ENCODE results near the gene TMEM178B.
"Not testable (repeated sequence)": the region's sequence is repeated elsewhere in the genome, so short reads cannot be mapped to it uniquely, and the experiment has no call there.

The TMEM178B gene

DNA sequence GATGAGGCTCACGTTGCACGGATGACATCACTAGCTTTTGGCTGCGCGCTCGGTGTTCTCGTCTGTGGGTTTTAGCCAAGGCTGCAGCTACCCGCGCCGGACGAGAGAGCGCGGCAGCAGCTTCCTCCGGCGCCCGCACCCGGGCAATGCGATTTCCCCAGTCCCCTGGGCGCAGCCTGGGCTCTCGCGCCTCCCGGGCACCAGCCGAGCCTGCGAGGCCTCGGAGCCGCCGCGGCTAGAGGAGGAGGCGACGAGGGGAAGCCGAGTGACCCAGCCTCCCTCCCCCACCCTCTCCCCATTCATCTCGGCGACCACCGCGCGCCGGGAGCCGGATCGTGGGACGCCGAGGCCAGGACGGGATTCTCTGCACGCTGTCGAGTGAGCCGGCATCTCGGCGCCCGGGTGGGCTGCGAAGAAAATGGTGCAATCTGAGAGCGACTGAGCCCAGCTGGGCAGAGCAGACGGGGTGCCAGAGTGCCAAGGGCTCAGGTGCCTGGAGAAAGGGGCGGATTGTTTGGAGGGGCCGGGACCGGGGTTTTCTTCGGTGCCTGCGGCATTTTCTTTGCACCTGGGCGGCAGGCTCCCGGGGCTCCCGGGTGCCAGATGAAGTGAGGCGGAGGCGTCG, 1.2 kb upstream of the TMEM178B start:
- DNase-seq, result peak; percentile 97
- in situ Hi-C loops (cut with HindIII; ENCODE audit: low pct_ligation_motif_present, low pct_unique_long_range_greater_than_20kb, low sequenced_read_pairs), result no loop called here

DNA sequence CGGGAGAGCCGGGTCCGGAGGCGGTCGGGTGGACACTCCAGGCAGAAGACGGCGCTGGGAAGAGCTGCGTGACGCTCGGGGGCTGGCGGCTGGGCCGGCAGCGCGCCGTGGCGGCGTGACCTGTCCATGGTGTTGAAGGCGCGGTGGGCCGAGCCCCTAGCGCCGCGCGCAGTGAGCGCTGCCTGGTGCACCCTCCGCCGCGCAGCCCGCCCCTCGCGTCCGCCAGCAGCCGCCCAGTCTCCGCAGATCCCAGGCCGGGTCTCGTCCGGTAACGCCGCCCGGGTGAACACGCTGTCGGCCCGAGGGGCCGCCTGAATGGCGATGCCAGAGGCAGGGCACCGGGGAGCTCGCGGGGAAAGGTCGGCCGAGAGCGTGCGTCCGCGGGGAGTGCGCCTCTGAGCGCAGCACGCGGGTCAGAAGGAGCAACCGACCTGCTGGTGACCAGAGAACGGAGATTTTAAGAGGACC, 657 bp upstream of the TMEM178B start:
- in situ Hi-C loops (cut with HindIII; ENCODE audit: low pct_ligation_motif_present, low pct_unique_long_range_greater_than_20kb, low sequenced_read_pairs), result no loop called here
- peak; percentile 86 for DNase-seq

DNA sequence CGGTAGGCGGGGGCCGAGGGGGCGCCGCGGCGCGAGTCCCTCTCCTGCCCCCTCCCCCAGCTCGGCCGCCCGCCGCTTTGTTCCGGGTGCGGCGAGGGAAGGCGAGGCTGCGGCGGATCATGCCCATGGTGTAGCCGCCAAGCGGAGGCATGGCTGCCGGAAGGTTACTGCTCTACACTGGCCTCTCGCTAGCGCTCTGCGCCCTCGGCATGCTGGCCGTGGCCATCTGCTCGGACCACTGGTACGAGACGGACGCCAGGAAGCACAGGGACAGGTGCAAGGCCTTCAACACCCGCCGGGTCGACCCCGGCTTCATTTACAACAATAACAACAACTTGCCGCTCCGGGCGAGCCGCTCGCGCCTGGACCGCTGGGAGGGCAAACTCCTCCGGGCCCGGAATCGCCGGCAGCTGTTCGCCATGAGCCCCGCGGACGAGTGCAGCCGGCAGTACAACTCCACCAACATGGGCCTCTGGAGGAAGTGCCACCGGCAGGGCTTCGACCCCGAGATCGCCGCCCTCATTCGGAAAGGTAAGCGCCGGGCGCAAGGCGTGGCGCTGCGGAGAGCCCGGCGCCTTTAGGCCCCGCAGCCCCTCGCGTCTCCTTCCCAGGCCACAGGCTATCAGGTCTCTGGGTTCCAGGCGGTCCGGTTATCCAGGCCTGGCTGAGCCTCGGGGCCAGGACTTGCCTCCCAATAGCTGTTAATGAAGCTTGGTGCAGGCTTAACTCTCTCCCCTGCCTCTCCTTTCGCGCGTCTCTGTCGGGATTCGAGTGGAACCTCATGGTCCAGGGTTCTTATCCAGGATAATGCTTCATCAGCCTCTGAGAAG, 513 bp downstream of the TMEM178B start:
- peak; percentile 53 for DNase-seq
- in situ Hi-C loops (cut with HindIII; ENCODE audit: low pct_ligation_motif_present, low pct_unique_long_range_greater_than_20kb, low sequenced_read_pairs), result no loop called here

DNA sequence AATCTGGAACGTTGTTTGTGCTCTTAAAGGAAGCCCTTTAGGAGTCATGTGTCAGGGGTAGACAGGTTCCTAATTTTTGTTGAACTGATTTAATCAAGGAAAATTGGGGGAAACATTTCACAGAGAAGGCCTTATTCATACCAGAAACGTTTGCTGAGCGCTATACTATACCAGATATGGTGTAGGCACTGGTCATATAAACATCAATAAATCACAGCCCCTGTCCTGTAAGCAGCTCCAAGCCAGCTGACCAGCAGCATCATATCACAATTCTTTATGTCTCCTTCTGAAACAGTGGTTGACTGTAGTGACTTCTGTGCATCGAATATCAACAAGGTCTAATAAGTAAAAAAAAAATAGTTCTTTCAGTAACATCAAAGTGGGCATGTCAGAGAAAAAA, 1.1 kb downstream of the TMEM178B start:
- in situ Hi-C loops (cut with HindIII; ENCODE audit: low pct_ligation_motif_present, low pct_unique_long_range_greater_than_20kb, low sequenced_read_pairs), result no loop called here
- peak; percentile 16 for DNase-seq

DNA sequence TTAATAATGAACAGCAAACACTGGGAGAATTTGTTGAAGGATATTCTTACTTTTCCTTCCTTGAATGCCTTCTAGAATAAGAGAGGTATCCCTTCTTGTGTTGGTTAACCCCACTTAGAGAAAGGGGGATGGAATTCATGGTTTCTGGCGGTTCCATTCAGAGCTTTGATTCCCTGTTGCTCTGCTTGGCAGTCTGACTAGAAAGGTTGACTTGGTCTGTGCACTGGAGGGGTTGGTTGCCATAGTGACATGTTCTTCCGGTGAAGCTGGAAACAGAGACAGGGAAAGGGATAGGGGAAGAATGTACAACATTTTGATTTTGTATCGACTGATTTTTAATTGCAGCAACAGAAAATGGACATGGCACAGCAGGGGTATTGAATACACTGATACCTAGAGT, 2.5 kb downstream of the TMEM178B start:
- DNase-seq, result peak; percentile 74
- in situ Hi-C loops (cut with HindIII; ENCODE audit: low pct_ligation_motif_present, low pct_unique_long_range_greater_than_20kb, low sequenced_read_pairs), result no loop called here

DNA sequence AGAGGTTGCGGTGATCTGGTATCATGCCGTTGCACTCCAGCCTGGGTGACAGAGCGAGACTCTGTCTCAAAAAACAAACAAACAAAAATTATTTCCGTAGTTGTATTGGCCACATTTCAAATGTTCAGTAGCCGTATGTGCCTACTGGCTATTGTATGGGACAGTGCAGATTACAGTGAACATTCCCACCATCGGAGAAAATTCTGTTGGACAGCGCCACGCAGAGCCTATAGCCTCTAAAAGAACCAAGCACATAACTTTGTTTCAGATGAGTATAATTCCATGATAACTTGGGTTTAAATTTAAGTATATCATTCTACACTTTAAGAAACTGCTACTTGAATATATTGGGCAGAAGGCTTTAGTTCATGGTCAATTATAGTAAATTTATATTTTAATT, 5.4 kb downstream of the TMEM178B start:
- in situ Hi-C loops (cut with HindIII; ENCODE audit: low pct_ligation_motif_present, low pct_unique_long_range_greater_than_20kb, low sequenced_read_pairs), result no loop called here
- DNase-seq, result no peak

DNA sequence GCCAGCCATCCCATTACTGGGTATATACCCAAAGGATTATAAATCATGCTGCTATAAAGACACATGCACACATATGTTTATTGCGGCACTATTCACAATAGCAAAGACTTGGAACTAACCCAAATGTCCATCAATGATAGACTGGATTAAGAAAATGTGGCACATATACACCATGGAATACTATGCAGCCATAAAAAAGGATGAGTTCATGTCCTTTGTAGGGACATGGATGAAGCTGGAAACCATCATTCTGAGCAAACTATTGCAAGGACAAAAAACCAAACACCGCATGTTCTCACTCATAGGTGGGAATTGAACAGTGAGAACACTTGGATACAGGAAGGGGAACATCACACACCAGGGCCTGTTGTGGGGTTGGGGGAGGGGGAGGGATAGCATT, 15.6 kb downstream of the TMEM178B start:
- in situ Hi-C loops (cut with HindIII; ENCODE audit: low pct_ligation_motif_present, low pct_unique_long_range_greater_than_20kb, low sequenced_read_pairs); DNase-seq: not testable (repeated sequence)

DNA sequence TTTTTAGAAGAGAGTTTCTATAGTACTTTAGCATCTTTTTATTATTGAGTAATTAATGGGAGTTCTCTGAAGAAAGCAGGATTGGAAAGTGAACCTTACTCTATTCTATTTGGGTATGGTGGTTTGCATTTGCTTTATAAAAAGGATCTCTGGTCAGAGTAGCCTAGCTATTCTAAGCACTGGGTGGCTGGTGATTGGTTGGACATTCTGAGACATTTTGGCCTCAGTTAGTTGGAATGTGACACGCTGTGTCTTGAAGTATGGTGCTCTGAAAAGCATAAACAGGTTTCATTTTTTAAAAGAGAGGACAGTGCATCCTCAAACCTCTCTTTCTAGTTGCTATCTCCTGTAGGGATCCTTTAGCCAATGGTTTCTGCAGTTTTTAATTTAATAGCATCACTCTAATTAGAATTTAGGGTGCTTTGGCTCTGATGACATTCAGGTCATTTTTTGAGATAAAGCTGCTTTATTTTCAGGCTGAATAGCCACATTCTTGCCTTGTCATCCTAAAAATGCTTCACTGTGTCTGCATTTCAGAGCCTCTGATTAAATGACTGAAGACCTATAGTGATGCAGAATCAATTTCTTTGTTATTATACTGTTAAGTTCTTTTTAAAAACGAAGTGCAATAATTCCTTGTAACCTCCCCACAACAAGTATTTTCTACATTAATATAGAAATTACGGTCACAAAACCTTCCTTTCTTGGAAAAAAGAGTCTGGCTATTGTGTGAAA, 20.6 kb downstream of the TMEM178B start:
- in situ Hi-C loops (cut with HindIII; ENCODE audit: low pct_ligation_motif_present, low pct_unique_long_range_greater_than_20kb, low sequenced_read_pairs), result no loop called here
- no peak for DNase-seq

DNA sequence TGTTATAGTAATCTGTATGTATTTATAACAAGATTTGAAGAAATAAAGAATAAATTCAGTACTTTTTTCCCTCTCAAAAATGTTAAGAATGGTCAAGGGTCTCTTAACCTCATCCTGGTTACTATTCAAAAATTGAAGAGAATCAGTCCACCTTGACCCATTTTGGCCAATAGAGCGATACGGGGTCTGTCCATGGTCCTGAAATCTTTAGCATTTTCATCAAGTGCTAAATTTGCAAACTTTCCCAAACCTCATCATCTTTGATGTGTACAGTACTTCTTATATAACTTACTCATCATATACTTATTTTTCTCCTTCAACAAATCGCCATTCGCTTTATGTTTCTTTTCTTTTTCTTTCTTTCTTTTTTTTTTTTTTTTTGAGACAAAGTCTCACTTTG, 23.6 kb downstream of the TMEM178B start:
- in situ Hi-C loops (cut with HindIII; ENCODE audit: low pct_ligation_motif_present, low pct_unique_long_range_greater_than_20kb, low sequenced_read_pairs), result no loop called here
- peak; percentile 55 for DNase-seq

DNA sequence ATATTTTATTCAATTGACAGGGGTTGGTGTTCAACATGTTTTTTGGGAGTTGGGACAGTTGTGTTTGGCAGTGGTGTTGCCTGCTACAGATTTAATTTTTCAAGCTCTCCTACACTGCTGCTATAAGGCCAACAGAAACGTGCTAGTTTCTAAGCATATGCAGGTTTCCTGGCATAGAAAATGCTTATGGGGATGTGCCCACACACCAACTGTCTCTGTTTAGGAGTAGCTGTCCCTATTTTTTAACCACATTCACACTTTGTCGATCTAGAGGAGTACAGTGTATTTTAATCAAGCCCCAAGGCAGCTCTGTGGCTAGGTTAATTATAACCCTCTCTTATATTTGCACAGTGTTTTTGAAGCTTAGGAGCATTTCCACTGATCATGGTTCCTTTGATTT, 28.6 kb downstream of the TMEM178B start:
- in situ Hi-C loops (cut with HindIII; ENCODE audit: low pct_ligation_motif_present, low pct_unique_long_range_greater_than_20kb, low sequenced_read_pairs), result no loop called here
- no peak for DNase-seq

DNA sequence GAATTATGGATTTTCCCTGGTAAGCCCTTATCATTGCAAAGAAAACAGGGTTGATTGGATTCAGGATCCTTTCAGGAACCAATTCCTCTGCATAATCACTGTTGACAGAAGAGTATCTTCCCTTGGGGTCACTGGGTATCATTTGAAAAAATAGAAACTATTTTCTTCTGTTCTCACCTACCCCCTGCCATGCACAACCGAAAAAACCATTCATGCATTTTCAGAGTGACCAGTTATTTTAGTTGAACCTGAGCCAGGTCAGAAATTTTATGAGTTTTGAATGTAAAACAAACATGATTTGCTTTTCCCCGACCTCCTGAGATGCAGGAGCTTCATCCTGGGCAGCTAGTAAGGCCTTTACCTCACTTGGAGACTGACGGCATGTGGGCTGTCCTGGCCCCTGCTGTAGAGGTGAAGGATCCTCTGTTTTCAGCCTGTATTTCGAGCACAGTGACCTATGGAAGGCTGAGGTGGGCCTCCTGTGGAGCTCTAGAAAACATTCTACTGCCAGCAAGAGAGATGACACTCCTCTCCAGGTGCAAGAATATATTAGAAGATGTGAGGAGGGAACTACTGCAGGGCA, 30.1 kb downstream of the TMEM178B start:
- in situ Hi-C loops (cut with HindIII; ENCODE audit: low pct_ligation_motif_present, low pct_unique_long_range_greater_than_20kb, low sequenced_read_pairs), result no loop called here
- DNase-seq, result no peak

DNA sequence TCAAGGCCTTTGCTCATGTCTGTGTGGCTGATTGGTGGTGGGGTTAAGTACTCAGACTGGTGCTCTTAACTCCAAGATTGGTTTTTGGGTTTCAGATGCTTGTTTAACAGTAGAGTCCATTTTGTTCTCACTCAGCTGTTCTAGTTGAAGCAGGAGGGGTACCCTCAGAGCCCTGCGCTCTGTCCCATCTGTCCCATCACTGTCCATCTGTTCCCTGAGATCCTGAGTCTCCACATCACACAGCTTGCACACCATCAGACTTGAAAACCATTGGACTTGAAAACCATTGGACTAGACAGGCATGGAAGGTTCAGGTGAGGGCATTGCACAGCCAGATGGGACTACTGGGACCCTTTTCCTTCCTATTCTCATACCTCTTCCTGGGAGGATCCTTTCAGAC, 39.3 kb downstream of the TMEM178B start:
- no peak for DNase-seq
- in situ Hi-C loops (cut with HindIII; ENCODE audit: low pct_ligation_motif_present, low pct_unique_long_range_greater_than_20kb, low sequenced_read_pairs), result no loop called here

DNA sequence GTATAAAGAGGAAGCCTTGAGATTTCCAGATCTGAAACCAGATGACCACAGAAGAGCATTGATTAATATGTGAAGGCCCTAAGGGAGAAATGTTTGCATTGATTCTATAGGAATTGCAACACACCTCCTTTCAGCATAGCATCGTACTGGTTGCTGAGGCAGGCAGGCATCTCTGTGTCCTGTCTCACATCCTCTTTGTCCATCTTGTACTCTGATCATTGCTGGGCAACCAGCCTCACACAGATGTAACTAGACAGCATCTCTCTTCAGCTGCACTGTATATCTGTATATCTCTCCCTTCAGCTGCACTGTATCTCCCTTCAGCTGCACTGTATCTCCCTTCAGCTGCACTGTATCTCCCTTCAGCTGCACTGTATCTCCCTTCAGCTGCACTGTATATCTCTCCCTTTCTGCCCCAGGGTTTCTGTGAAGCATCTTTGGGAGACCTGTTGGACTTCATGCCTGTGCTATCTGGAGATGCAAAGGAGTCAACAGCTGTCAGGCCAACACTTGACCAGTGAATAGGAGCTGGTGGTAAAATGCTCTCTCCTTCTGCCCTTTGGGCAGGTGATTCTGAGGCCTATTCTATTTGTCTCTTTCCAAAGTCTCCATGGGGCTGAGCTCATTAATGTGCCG, 40.3 kb downstream of the TMEM178B start:
- in situ Hi-C loops (cut with HindIII; ENCODE audit: low pct_ligation_motif_present, low pct_unique_long_range_greater_than_20kb, low sequenced_read_pairs), result no loop called here
- DNase-seq, result no peak

DNA sequence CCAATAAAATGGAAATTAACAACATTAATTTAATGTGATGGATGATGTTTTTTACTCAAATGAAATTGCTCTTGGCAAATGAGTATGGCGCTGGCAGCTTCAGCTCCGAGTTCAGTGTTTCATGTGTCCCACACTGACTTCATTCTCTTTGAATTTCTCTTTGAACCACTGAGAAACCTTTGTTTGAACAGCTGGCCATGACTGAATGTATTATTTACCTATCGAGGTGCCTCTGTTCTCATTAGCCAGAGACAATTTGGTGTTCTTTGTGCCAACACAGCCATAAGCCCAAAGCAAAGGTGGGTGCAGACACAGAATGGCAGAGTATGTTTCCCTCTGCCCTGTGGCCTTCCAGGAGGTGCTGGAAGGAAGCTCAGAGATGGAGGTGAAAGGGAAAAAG, 42.1 kb downstream of the TMEM178B start:
- in situ Hi-C loops (cut with HindIII; ENCODE audit: low pct_ligation_motif_present, low pct_unique_long_range_greater_than_20kb, low sequenced_read_pairs), result no loop called here
- no peak for DNase-seq

DNA sequence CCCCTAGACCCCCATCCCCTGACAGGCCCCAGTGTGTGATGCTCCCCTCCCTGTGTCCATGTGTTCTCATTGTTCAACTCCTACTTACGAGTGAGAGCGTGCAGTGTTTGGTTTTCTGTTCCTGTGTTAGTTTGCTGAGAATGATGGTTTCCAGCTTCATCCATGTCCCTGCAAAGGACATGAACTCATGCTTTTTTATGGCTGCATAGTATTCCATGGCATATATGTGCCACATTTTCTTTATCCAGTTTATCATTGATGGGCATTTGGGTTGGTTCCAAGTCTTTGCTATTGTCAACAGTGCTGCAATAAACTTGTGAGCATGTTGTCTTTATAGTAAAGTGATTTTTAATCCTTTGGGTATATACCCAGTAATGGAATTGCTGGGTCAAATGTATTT, 42.8 kb downstream of the TMEM178B start:
- in situ Hi-C loops (cut with HindIII; ENCODE audit: low pct_ligation_motif_present, low pct_unique_long_range_greater_than_20kb, low sequenced_read_pairs), result not testable (repeated sequence)

DNA sequence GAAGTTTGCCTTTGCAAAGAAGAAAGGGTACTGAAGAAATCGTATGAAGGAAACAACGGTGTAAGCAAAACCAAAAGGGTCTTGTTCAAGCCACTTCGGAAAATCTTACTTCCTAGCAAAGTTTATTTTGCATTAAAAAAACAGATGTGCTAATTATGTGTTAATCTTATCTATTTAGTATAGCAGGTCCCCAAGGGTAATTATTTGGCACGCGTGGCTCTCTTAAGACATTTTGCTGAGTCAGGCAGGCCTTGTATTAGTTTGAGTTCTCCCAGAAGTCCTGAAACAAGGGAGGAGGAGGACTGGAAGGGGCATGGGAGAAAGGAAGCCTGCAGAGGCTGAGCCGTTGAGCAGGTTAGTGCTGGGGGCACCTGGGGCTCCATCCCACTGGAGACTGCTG, 44.9 kb downstream of the TMEM178B start:
- DNase-seq, result no peak
- in situ Hi-C loops (cut with HindIII; ENCODE audit: low pct_ligation_motif_present, low pct_unique_long_range_greater_than_20kb, low sequenced_read_pairs), result no loop called here

More for the DNA sequence above, 42.8 kb downstream of the TMEM178B start:
- DNase-seq, result not testable (repeated sequence)

DNA sequence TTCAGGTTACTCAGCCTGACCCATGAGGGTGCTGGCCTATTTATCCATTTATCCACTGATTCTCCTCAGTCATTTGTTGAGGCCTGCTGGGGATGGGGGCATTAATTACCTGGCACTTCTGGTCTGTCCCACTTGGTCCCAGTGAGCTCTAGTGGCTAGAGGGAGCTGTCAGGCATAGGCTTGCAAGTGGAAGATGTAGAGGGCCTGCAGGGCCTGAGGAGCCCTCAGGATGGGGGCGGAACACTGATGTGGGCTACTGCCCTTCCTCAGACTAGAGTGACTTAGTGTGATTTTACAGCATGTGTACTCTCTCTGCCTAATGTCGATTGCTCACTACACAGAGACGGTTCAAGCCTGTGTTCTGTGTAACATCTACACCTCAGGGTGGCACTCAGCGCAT, 45.3 kb downstream of the TMEM178B start:
- in situ Hi-C loops (cut with HindIII; ENCODE audit: low pct_ligation_motif_present, low pct_unique_long_range_greater_than_20kb, low sequenced_read_pairs), result no loop called here
- DNase-seq, result no peak

DNA sequence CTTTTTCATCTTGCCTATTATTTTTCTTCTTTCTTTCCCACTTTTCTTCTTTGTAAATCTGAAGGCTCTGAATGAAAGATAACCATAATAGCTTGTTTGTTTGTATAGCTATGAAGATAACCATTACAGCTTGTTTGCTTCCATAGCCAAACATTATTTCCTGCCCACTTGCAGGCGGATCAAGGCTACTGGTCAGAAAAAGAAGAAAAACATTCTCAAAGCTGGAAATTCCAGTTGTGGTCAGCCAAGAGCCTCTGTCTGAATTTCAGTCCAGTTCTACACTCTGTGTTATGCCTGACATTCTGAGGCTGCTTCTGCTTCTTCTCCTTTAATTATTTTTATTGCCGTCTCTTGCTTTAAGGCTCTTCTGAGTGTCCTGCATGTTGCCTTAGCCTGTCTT, 48.9 kb downstream of the TMEM178B start:
- in situ Hi-C loops (cut with HindIII; ENCODE audit: low pct_ligation_motif_present, low pct_unique_long_range_greater_than_20kb, low sequenced_read_pairs), result no loop called here
- no peak for DNase-seq

DNA sequence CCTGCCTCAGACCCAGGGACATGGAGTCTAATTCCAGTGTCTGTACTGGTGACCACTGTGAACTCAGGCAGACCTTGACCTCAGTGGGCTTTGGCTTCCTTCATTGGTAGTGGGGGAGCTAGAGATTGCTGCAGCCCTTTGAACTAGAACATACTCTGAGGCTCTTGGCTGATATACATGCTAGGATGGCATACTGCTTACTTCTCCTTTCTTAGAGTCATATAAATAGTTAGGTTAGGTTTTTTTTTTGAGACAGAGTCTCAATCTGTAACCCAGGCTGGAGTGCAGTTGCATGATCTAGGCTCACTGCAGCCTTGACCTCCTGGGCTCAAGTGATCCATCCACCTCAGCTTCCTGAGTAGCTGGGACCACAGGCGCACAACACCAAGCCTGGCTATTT, 49.7 kb downstream of the TMEM178B start:
- in situ Hi-C loops (cut with HindIII; ENCODE audit: low pct_ligation_motif_present, low pct_unique_long_range_greater_than_20kb, low sequenced_read_pairs), result no loop called here
- no peak for DNase-seq
